CD4-positive, alpha-beta T cell treated with Interleukin-12 subunit alpha and Interleukin-12 subunit beta, for 1 hour (primary cell): ENCODE measurements around the gene LAMC1.

Source experiments
- DNase-seq: peaks from one replicate; pipeline ENCODE4 v3.0.0-alpha.2; 2020

The LAMC1 gene

DNA sequence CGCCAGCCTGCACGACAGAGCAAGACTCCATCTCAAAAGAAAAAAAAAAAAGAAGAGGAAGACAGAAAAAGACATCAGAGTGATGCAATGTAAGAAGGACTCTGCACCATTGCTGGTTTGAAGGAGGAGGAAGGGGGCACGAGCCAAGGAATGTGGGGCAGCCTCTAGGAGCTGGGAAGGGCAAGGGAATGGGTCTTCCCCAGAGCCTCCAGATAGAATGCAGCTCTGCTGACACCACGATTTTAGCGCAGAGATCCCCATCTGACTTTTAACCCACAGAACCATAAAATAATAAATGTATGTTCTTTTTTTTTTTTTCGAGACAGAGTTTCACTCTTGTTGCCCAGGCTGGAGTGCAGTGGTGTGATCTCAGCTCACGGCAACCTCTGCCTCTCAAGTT, 129.0 kb downstream of the LAMC1 start:
- no peak for DNase-seq

DNA sequence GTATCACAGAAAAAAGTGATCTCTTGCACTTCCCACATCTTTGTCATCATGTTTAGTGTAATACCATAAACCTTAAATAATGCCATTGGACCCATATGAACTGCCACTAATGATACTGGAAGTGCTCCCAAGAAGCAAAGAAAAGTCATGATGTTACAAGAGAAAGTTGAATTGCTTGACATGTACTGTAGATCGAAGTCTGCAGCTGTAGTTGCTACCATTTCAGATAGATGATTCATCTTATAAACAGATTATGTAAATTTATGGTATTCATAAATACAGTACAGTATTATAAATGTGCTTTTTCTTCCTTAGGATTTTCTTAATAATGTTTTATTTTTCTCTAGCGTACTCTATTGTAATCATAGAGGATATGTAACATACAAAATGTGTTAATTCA, 132.7 kb downstream of the LAMC1 start:
- no peak for DNase-seq

DNA sequence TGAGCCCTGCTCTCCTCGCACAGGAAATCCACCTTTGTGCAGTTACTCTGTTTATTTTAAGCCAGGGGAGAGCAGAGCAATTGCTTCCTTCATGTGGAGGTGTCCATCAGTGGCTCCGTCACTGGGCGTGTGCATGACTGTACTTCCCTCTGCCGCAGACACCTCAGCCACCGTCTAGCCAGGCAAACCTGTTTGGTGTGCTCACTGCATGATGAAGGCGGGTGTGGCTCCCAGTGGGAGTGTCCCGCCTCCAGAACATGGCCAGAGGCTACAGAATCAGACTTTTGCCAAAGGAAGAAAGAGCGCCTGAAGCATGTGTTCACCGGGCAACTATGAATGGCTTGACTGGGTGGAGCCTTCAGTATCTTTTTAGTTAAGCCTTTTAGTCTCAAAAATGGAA, 136.7 kb downstream of the LAMC1 start:
- DNase-seq: no peak

DNA sequence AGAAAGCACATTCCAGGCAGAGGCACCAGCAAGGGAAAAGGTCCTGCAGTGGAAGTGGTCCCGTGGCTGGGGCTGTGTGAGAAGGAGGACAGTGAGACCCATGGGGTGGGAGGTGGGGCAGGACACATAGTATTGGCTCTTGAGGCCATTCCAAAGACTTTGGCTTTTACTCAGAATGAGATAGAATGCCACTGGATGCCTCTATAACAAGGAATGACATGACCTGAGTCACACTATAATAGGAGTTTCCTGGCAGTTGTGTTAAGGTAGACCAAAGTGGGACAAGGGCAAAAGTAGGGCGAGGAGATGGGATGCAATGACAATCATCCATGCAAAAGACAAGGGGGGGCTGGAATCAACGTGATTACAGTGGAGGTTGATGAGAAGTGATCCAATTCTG, 138.2 kb downstream of the LAMC1 start:
- DNase-seq: no peak

DNA sequence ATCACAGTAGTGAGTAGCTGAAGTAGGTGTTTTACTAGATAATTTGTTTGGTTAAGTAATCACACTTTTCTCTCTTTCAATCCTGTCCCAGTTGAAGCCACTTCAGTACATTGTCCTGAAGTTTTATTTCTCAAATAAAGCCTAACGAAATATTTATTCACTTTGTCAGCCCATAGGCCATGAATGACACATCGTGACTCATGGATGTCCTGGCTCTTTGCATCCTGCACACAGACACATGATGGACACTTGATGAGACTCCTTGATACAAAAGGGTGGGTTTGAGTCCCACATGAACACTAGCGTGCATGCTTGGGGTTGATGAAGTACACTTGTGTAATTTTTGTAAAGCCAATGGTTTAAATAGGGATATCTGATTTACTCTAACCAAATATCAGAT, 140.1 kb downstream of the LAMC1 start:
- DNase-seq: no peak

DNA sequence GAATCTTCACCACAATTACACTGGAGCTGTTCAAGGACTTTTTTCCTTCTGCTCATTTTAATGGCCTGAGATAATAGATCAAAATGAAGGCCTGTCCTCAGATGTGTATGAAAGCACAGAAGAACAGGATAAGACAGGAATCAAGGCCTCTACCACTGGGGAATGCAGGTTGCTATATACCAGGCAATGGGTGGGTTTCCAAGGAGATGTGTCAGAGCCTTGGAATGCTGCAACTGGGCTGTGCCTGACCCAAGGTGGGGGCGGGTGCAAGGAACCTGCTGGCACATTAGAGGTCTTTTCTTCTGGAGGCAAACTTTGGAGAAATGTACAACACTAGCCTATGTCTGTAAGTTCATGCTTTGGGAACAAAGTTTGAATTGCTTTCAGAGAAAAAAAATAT, 141.1 kb downstream of the LAMC1 start:
- DNase-seq: no peak

DNA sequence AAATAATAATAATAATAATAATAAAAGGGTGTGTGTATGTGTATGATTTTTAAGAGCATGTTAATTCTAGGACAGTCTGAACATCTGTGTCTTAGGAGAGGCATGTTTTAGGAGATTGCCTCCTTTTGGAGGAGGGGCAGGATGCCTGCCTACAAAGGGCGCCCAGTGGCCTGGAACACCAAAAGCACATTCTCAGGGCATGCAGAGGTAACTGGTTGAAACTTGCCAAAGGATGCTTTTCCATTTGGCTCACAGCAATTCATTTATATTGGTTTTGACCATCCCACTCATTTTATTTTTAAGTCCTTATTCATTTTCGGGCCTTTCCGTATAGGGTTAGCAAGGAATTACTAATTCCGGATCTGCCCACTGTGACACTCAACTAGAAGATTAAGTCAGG, 141.7 kb downstream of the LAMC1 start:
- no peak for DNase-seq

DNA sequence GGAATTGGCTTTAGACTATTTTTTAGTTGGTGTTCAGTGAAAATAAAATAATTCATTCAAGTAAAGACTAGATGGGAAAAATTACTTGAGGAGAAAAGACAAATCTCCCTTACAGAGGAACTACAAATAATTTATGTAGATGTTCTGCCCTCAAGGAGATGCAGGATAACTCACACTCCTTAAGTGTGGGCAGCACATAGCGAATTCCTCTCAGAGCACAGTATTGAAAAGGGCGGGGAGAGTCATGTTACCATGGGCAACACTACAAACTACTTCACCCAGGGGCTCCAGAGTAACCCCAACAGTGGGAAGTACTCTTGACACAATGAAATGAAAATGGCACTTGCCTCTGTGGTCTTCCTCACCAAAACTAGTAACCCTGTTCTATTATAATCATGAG, 142.2 kb downstream of the LAMC1 start:
- no peak for DNase-seq

DNA sequence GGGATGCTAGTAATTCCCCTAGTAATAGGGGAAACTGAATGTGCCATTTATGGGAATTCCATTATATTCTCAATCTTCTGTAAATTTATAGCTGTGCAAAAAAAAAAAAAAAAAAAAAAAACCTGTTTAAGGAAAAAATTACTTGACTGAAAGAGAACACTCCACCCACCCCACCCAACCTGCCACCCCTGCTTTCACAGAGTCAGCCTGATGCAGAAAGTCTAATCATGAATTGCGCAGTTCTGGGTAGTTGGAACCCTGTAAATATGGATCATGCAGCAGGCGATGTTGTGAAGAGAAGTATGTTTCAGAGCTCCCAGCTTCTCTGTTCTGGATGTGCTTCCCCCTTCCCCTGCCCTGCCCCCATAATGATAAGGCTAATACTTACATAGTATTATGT, 143.2 kb downstream of the LAMC1 start:
- no peak for DNase-seq

DNA sequence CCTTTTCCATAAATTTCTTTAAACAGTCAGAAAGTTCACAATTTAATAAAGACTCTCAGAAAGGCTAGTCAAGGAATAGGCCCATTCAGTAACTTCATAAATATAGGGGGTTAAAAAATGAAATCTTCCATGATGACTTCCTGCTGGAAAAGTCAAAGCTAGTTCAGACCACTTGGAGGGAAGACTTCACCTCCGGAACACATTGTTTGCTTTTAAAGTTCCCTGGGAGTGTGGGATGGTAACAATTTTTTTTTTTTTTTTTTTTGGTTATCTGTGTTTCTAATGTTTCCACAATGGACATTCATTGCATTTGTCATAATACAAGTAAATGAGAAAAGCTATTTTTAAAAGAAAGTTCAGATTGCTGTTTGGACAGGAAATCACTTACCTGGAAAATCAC, 144.5 kb downstream of the LAMC1 start:
- no peak for DNase-seq

DNA sequence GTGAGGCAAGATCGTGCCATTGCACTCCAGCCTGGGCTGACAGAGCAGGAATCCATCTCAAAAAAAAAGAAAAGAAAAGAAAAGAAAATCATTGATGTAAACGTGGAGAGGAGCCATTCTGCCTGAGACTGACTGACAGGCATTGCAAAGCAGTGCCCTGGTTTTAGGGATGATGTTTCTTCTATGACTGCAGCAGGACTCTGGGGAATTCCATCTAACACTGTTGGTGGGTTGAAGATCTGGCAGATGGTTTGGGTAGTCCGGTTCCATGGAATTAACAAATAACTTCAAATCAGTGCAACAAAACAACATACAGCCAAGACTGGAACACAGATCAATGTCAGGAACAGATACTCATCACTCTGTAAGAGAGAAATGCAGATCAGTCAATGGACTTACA, 145.1 kb downstream of the LAMC1 start:
- no peak for DNase-seq

DNA sequence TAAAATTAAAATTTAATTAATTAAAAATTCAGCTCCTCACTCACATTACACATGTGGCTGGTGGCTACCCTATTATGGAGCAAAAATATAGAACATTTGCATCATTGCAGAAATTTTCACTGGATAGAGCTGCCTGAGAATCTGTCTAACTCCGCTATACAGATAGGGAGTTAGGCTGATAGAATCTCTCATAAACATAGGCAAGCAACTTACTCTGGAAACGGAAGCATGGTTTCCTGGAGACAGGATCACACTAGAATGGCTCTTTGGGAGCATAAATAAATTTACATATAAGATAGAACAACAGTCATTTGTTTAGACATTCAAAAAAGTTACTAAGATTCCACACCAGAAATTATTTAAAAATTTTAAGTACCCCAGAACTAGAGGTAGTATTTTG, 150.6 kb downstream of the LAMC1 start:
- DNase-seq: no peak

DNA sequence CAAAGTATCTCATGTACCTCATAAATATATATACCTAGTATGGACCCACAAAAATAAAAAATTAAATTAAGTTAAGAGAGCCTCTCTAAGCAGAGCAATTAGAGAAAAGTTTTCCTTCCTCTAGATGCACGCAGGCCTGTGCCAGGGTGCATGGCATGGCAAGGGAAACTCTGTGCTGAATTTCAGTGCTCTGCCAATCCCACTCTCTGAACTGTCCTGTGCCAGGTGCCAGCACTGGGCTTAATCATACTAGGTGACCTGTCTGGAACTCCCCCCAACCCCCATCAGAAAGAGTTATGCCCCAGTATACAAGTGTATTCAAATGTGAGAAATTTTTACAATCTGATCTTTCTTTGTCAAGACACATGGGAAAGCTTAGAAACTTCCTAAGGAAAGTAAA, 152.4 kb downstream of the LAMC1 start:
- no peak for DNase-seq

DNA sequence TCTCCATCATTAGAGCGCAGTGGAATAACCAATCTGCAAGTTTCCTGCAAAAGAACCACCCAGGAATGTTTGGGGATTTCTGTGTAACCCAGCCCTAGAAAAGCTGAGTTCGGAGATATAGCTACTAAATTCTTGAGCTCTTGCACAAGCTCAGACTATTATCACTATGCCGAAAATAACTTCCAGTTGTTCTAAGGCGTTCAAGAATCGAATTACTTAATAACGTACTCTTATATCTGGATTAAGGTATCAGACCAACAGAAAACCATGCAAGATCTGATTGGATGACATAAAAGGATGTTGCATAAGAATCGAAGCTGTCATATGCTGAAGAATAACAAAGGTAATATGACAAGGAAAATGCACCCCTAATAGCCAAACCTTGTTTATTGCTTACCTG, 155.3 kb downstream of the LAMC1 start:
- no peak for DNase-seq

DNA sequence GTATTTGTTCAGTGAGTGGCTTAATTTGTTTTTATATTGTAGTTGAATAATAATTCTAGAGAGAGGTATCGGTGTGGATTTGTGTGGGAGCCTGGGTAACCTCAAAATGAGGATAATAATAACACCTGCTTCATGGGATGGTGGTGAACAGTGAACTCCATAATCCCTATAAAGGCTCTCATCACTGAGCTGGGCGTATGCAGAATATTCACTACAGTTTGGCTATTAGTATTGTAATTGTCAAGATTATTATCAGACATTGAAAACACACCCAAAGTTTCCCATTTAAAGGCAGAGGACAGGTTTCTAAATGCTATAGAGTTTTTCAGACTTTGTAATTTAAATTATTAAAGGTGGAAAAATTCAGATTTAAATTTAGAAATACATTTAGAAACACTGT, 155.8 kb downstream of the LAMC1 start:
- DNase-seq: no peak

DNA sequence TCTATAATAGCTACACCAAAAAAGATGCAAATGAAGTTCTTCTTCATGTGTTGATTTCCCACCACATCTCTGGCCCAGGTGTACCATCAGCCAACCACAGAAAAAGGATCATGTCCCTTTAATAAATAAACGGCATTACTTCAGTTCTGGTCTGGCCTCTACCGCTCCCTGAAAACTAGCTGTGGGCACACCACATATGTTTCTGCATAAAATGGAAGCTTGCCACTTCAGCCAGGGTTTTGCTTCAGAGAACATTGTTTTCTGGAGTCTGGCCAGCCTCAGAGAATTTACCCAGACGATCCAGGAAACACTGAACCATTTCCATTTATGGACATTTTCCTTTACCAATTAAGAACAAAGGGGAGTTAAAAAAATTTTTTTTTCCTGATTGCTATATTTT, 157.0 kb downstream of the LAMC1 start:
- DNase-seq: no peak

DNA sequence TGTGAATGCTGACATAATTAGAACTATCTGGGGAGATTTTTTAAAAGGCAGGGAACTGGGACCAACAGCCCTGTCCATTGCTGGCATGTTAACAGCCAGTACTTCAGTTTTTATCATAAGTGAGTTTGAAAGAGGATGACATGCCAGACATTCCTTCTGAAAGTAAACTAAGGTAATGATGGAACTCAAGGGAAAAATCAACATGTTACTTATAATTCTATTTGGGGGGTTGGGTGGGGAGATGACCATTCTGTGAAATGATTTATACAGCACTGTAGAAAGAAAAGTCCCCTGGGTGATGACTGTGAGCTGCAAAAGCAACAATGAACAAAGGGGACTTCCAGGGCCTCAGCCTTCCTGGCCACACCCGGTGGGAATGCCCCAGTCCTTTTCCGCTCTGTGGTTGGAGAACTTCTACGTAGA, 157.4 kb downstream of the LAMC1 start:
- no peak for DNase-seq

DNA sequence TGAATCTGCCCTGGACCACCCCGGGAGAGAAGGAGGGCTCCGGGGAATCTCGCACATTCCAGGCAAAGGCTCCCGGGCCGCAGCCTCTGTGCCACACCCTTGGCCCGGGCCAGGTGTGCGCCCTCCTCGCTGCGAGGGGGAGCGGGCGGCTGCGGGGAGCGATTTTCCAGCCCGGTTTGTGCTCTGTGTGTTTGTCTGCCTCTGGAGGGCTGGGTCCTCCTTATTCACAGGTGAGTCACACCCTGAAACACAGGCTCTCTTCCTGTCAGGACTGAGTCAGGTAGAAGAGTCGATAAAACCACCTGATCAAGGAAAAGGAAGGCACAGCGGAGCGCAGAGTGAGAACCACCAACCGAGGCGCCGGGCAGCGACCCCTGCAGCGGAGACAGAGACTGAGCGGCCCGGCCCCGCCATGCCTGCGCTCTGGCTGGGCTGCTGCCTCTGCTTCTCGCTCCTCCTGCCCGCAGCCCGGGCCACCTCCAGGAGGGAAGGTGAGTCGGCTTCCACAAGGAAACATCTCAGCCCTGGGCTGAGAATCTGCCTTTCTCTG, 162.8 kb downstream of the LAMC1 start, which contains the start of gene LAMC2:
Gene LAMC2, plus strand, starts transcription at position 324 of the 550 bp plus-strand sequence. Its CDS starts 89 bp downstream, at position 413.
- DNase-seq: no peak

DNA sequence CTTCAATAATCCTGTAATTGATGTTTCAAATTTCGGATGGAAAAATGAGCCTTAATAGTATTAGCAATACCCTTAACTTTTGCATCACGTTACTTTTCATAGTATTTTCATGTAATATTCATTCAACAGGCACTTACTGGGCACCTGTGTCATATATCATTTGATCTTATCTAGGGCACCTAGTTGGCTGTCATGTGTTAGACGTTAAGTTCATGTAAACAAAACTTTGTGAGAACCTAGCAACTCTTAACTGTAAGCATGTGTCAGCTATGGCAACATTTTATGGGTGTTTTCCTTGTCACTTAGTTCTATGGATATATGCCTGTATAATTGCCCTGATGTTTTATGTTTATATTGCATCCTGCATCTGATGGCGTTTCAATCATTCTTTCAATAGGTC, 163.6 kb downstream of the LAMC1 start:
- no peak for DNase-seq

DNA sequence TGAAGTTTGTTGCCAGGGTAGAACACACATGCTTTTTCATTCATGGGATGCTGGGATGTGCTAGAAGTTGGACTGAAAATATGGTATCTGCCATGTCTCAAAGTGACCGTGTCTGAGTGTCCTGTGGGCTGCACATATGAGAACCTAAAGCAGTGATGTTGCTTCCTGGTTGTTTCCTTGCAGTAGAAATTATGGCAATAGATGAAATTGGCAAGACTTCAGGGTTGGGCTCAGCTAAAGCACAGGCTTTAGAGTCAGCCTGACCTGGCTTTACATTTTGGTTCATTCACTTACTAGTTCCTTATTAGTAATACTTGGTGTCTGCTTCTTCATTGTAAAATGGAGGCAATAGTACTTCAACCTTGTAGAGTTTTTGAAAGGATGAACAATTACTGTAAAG, 165.0 kb downstream of the LAMC1 start:
- DNase-seq: no peak

DNA sequence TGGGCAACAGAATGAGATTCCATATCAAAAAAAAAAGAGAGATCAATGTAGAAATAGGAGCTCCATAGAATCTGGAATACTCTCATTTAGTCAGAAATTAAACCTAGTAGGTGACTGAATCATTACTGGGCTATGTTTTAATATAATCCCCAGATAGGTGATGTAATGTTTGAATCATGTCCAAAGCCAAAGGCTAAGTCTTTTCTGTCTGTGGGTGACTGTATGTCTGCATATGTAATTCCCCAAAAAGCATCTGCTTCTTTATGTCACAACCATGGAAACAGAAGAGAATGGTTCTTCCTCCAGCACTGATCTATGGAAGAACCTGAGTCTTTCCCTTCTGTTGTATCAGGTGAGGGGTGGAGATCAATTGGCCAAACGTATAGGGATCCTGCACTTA, 168.6 kb downstream of the LAMC1 start:
- no peak for DNase-seq

DNA sequence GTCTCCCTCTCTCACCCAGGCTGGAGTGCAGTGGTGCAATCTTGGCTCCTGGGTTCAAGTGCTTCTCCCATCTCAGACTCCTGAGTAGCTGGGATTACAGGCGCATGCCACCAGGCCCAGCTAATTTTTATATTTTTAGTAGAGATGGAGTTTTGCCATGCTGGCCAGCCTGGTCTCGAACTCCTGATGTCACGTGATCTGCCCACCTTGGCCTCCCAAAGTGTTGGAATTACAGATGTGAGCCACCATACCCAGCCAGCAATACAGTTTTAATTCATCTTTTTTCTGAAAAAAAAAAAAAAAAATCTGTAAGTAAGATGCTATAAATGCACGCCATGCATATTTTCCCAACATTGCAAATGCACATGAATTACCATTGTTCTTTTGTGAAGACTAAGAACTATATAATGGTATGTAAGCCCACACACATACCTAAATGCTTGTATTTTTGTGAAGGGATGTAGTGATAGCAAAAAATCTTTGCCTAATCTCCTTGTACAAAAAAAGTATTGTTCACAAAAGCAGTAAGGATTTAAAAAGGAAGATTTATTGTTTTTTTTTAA, 170.8 kb downstream of the LAMC1 start:
- DNase-seq: no peak

DNA sequence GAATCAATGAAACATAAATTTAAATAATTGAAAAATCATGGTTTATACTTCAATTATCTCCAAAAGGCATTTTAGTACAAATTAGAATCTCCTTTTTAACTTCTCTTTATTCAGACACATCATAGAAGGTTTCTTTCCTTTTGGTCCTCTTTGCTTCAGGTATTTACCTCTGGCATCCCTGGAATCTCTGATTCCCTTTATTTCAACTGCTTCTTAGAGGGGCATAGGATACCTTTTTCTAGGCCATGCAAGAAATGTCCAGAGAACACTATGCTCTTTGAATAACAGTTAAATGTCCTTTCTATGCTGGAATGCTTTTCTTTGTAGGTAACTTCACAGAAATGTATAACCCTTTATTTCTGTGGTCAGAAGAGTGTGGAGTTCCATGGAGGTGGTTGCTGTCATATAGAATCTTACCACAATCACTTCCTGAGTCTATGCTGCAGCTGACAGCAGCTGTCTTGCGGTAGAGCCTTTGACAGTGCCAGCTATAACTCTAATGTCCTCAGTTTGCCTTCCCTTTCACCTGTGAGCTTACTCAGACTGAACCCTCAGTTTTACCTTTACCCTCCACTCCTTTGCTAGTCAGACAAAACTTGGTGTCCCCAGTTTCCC, 171.4 kb downstream of the LAMC1 start:
- DNase-seq: peak; percentile 6

DNA sequence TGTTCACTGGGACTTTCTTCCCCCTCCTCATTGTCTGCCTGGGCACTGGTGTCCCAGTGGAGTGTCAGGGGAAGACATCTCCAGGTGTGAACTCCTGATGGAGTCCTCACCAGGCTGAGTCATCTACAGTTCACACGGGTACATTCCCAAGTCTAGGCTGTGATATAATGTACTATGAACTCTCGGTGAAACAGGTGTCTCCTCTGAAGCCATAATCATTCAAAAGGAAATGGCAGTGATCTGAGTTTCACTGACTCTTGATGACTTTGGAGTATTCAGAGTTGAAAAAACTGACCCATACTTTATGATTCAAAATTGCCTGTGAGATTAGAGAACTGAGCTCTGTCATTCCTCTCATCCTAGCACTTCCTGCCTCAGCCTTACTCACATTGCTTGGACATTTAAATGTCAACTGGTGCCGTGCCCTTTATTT, 171.9 kb downstream of the LAMC1 start:
- DNase-seq: no peak
